HG03139 (cell line): ENCODE measurements around the gene TLCD3A.
"Not testable (repeated sequence)": the region's sequence is repeated elsewhere in the genome, so short reads cannot be mapped to it uniquely, and the experiment has no call there.

Experiments
- ATAC-seq: cut with Tn5 transposase; IDR thresholded peaks from one replicate; pipeline ENCODE4 v1.9.1; 2021; ENCODE audit not compliant: unreplicated experiment

TLCD3A gene

DNA sequence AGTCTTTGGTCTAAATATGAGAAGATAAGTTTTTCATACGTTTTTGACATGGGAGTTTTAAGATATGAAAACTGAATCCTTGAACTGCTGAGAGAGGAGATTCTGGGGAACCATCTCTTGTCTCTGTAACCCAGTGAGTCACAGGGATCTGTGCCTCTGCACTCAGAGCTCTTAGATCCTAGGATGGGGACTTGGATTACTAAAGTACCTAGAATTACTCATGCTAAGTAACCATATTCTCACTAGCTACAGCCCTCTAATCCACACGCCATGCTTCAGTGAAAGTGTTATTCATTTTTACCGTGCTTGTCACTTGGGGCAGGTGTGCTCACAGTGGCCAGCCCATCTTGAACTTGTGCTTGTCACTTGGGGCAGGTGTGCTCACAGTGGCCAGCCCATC lies 51.7 kb downstream of the TLCD3A start:
- no peak for ATAC-seq

GRCh38 chr17:785901-786300 lies 53.5 kb downstream of the TLCD3A start:
- ATAC-seq, result not testable (repeated sequence)

DNA sequence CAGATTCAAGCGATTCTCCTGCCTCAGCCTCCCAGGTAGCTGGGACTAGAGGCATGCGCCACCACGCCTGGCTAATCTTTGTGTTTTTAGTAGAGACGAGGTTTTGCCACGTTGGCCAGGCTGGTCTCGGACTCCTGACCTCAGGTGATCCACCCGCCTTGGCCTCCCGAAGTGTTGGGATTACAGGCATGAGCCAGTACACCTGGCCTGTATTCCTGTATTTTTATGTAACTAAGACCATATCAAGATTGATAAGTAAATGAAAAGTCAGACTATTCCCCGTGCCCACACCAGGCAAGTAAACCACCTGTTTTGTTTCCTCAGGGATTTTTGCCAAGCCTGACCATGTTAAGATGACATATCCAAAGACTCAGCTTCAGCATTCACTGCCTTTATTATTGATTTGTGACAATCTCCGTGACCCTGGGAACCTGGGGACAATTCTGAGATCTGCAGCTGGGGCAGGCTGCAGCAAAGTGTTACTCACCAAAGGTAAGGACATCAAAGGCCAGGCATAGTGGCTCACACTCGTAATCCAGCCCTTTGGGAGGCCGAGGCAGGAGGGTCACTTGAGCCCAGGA lies 55.3 kb downstream of the TLCD3A start:
- ATAC-seq, result no peak

GRCh38 chr17:788551-788950 lies 56.2 kb downstream of the TLCD3A start:
- no peak for ATAC-seq

DNA sequence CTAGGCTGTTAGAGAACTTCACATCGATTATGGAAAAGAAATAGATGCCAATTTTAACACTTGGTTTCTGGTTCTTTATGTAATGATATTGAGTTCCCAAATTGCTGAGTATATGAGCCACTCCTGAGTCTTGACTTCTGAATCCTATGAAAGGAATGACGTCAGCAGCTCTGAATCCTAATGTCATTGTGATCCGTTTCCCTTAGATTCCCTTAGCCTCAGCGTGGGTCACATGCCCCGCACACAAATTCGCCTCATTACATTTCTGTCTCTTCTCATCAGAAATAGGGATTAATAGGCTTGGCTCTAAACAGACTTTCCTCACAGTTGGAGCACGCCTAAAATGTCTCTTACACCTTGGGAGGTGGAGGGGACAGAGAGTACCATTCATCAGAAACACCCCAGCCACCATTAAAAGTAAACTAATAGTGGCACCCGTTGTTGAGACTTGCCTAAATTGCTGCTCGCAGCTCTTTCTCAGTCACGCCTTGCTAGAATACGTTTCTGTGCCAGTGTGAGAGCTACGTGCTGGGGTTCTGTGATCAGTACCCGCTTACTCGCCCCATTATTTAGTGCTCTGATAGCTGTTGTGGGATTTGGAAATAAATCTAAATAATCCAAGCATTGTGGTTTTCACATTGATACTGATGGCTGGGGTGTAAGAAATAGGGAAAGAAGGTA lies 56.9 kb downstream of the TLCD3A start:
- no peak for ATAC-seq

DNA sequence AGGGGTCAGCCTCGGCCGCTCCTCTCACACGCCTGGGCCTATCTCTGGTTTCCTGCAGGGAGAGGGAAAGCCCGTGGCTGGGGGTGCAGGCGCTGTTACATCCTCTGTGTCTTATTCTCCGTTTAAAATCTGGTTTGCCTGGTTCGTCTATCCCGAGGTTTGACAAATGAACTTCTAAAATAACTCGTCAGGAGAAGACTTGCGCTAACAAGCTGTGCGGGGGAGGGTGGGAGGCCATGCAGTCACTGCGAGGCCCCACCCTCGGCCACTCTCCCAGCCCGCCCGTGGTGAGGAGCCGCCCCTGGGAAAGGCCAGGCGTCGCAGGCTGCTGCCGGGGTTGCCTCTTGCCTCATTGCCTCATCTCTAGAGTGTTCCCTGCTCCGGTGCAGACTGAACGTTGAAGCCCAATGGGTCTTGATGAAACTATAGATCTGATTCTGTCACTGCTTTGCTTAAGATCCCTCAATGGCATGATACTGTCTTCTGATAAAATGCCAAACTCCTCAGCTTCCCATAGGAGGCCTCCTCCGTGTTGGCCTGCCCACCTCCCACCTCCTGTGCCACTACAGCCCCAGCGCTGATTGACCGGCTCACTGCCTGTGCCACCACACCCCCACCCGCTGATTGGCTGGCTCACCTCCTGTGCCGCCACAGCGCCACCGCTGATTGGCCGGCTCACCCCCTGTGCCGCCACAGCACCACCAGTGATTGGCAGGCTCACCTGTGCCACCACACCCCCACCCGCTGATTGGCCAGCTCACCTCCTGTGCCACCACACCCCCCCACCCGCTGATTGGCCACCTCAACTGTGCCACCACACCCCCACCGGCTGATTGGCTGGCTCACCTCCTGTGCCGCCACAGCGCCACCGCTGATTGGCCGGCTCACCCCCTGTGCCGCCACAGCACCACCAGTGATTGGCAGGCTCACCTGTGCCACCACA lies 57.8 kb downstream of the TLCD3A start:
- ATAC-seq, result not testable (repeated sequence)

- ATAC-seq, result not testable (repeated sequence)
Observed at GRCh38 chr17:790874-791247, 58.5 kb downstream of the TLCD3A start.

DNA sequence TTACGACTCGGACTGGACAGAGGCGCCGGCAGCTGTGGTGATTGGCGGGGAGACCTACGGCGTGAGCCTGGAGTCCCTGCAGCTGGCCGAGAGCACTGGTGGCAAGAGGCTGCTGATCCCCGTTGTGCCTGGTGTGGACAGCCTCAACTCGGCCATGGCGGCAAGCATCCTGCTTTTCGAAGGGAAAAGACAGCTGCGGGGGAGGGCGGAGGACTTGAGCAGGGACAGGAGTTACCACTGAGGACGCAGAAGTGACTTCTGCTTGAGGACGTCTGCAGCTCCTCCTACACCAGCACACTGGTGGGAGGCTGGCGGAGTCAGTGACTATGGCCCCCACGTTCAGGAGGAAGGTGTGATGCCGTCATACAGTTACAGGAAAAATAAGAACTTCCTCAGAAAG lies 59.4 kb downstream of the TLCD3A start:
- no peak for ATAC-seq

DNA sequence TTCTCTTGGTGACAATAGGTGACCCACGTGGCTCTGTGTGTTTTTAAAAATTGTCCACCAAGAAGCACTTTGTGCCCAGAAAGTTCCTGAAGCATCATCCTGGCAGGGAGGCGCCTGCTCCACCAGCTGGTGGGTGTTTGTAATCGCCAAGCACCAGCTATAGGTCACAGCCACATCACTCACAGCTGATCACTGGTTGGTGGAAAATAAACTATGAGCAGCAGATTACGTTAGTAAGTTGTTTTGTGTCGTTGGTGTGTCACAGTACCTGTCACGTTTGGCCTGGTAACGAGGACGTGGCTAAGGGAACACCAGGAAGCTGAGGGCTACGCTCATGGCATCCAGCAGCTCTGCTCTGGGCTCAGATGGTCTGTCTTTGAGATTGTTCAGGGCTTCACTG lies 59.9 kb downstream of the TLCD3A start:
- ATAC-seq, result no peak
